Measurements from ENCODE around the gene ZDHHC15. TPM values are rescaled to one million over a fixed set of nuclear protein-coding genes. Genes with fewer than 3 reads are reported as not detected.

The ZDHHC15 gene
- total RNA-seq, 1 donor from 2014 or later, result 6.4 TPM

- TF ChIP-seq CTCF (IDR thresholded peaks at IDR 0.05), result no peak
- intact Hi-C loops (cut with DNase I), result no loop called here
- Histone ChIP-seq H3K4me3 (no peak overlapping the region), H3K36me3 (peaks cover 4 to 22% of the 10 kb centered on the region in 2 donors), H3K27ac (no peak overlapping the region), H3K27me3 (no peaks in the 10 kb centered on the region), H3K4me1 (no peaks in the 10 kb centered on the region), H3K9me3 (peaks cover 0 to 23% of the 10 kb centered on the region in 2 donors)
- DNase-seq (ENCODE audit: low spot score in 2 of 2), result no peak
These were observed 195.2 kb downstream of the ZDHHC15 start for GRCh38 chrX:75327607-75328006.

Other genes with a start within 250 kb of the ZDHHC15 start
- gene UPRT, start 249.0 kb downstream of the ZDHHC15 start, total RNA-seq, result 7.6 TPM

Data from ascending aorta (tissue), 2 donors.